K562 (cell line): ENCODE measurements around the gene WT1. TPM values are rescaled to one million over a fixed set of nuclear protein-coding genes. Genes with fewer than 3 reads are reported as not detected.
A peak's percentile ranks its signal among the peaks of the same experiment; 100 is the strongest.

Experiments used
- ATF3 ChIP-seq, 2 experiments: fragments of 450-650 bp in 1 of 2; sonication (generic) in 1 of 2; formaldehyde crosslinking in 1 of 2; IDR thresholded peaks in 1 of 2; conservative IDR thresholded peaks in 1 of 2; 2 replicates each; pipeline versions ENCODE4 v1.6.1 to v1.8.1; 2016 to 2023; ENCODE audit warnings: mild to moderate bottlenecking in 2 of 2, moderate library complexity in 2 of 2, inconsistent platforms in 1 of 2, missing genetic modification reagents in 1 of 2
- BHLHE40 ChIP-seq: IDR thresholded peaks from 2 replicates; pipeline ENCODE4 v1.6.1; 2011; ENCODE audit warnings: low read length, improper control_type of control experiment
- CBX8 ChIP-seq: fragments of 200-600 bp; sonication (generic); IDR thresholded peaks from 2 replicates; pipeline ENCODE4 v1.6.1; 2012; ENCODE audit warnings: borderline replicate concordance, mixed run types, low read depth, mild to moderate bottlenecking, moderate library complexity, mixed read lengths, low read length, control low read depth, inconsistent platforms; ENCODE audit not compliant: poor library complexity, severe bottlenecking; ENCODE audit errors: extremely low read depth
- DDX20 ChIP-seq: fragments of 450-650 bp; IDR thresholded peaks from 2 replicates; pipeline ENCODE4 v1.6.1; 2016; ENCODE audit warnings: missing genetic modification characterization, low read depth, mild to moderate bottlenecking, missing compliant biosample characterization, moderate library complexity
- ETV1 ChIP-seq: fragments of 450-650 bp; conservative IDR thresholded peaks from 2 replicates; pipeline ENCODE4 v1.6.1; 2016; ENCODE audit warnings: missing genetic modification characterization, control low read depth, low read depth, missing compliant biosample characterization
- GABPB1 ChIP-seq: sonication (generic); formaldehyde crosslinking; IDR thresholded peaks from 2 replicates; pipeline ENCODE4 v1.8.0; 2022; ENCODE audit warnings: mild to moderate bottlenecking, missing genetic modification reagents
- L3MBTL2 ChIP-seq: fragments of 450-650 bp; IDR thresholded peaks from 2 replicates; pipeline ENCODE4 v1.6.1; 2016; ENCODE audit warnings: mild to moderate bottlenecking, moderate library complexity
- MYNN ChIP-seq, 2 experiments: sonication (generic); formaldehyde crosslinking in 1 of 2; IDR thresholded peaks; 2 replicates each; pipeline versions ENCODE4 v1.5.0 to v1.6.1; 2016 to 2020; ENCODE audit warnings: antibody characterized with exemption in 1 of 2, missing genetic modification reagents in 1 of 2
- RAD21 ChIP-seq, 2 experiments: fragments of 250-450 bp in 1 of 2; fragments of 450-650 bp in 1 of 2; sonication (Bioruptor Pico) in 1 of 2; formaldehyde crosslinking in 1 of 2; IDR thresholded peaks in 1 of 2; conservative IDR thresholded peaks in 1 of 2; 2 replicates each; pipeline versions ENCODE4 v1.4.0 to v1.8.0; 2020 to 2022; ENCODE audit warnings: mild to moderate bottlenecking in 2 of 2, moderate library complexity in 1 of 2
- polyA plus RNA-seq, 8 experiments: library from polyadenylated mRNA; depleted of rRNA in 4 of 8; stranded (reverse) in 5 of 8; unstranded in 3 of 8; fragments of >200 nt; fragmentation: Nextera tagmentation in 2 of 8; fragmentation: Illumina TruSeq in 1 of 8; extraction: Ambion mirVana in 2 of 8; extraction: Trizol in 1 of 8; gene quantifications; 2 replicates each; pipeline versions ENCODE4 v1.2.1 to v1.2.3, GENCODE V29; 2011 to 2014; ENCODE audit warnings: inconsistent platforms in 1 of 8, missing spikeins in 1 of 8
- total RNA-seq, 7 experiments: library from RNA; depleted of rRNA in 6 of 7; stranded (reverse); fragments of >200 nt in 6 of 7; fragmentation: Illumina TruSeq in 2 of 7; extraction: Trizol in 2 of 7; gene quantifications; 2 replicates each; pipeline versions ENCODE4 v1.2.1 to v1.2.3, GENCODE V29; 2011 to 2021; ENCODE audit warnings: low replicate concordance in 1 of 7
- TF ChIP-seq, protein P1 (sequence below), 3 experiments: IDR thresholded peaks in 2 of 3; conservative IDR thresholded peaks in 1 of 3; 2 replicates each; pipeline ENCODE4 v1.5.1; 2011 to 2012; ENCODE audit warnings: low read length in 3 of 3, mild to moderate bottlenecking in 3 of 3, control low read depth in 2 of 3, improper control_type of control experiment in 1 of 3, inconsistent platforms in 1 of 3, low read depth in 1 of 3, mixed read lengths in 1 of 3, moderate library complexity in 1 of 3; ENCODE audit not compliant: insufficient read depth in 2 of 3
- TF ChIP-seq, protein P2 (sequence below), 2 experiments: fragments of 450-650 bp; formaldehyde crosslinking in 1 of 2; IDR thresholded peaks; 2 replicates each; pipeline versions ENCODE4 v1.4.0 to v1.6.1; 2014 to 2020; ENCODE audit warnings: mild to moderate bottlenecking in 2 of 2, borderline replicate concordance in 1 of 2, low read depth in 1 of 2
- TF ChIP-seq, protein P3 (sequence below): fragments of 450-650 bp; formaldehyde crosslinking; IDR thresholded peaks from 2 replicates; pipeline ENCODE4 v1.4.0; 2020; ENCODE audit warnings: mild to moderate bottlenecking, moderate library complexity

WT1 gene
- total and polyA plus RNA-seq, 9 of the 15 experiments (the other 6 are each of a cell fraction or from before 2014, with no cell fraction given) = 7.1 to 33.8 (median 19.4) TPM

DNA sequence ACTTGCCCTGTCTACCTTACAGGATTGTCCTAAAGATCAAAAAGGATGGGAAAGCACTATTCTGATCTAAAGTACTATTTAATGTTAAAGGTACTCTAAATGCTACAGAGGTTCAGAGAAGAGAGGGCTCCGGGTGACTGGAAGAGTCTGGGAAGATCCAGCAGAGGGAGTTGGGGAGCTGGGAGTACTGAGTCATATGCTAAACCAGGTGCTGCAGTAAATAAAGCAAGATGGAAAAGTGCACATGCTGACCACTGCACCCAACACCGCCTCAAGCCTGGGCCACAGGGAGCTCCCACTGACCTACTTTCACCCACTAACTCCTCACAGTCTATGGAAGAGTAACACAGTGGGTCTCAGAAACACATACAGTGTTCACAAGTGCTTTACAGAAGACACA lies 49.3 kb downstream of the WT1 start (continued):
- TF ChIP-seq, protein P1, sequence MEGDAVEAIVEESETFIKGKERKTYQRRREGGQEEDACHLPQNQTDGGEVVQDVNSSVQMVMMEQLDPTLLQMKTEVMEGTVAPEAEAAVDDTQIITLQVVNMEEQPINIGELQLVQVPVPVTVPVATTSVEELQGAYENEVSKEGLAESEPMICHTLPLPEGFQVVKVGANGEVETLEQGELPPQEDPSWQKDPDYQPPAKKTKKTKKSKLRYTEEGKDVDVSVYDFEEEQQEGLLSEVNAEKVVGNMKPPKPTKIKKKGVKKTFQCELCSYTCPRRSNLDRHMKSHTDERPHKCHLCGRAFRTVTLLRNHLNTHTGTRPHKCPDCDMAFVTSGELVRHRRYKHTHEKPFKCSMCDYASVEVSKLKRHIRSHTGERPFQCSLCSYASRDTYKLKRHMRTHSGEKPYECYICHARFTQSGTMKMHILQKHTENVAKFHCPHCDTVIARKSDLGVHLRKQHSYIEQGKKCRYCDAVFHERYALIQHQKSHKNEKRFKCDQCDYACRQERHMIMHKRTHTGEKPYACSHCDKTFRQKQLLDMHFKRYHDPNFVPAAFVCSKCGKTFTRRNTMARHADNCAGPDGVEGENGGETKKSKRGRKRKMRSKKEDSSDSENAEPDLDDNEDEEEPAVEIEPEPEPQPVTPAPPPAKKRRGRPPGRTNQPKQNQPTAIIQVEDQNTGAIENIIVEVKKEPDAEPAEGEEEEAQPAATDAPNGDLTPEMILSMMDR (IDR thresholded peaks at IDR 0.05 in 2 of 3, conservative IDR thresholded peaks at IDR 0.05 in 1 of 3; ENCODE audit: insufficient read depth in 2 of 3, low read depth in 1 of 3, low read length in 3 of 3) = peak; percentile 50 to 68 (median 67)
- TF ChIP-seq ETV1 (tag) (0 out of 2 replicates have a peak, but pooled peaks have one; percentile 6), L3MBTL2 (peak; percentile 18; the same call in 1 of the 2 replicates), BHLHE40 (peak; percentile 34; the same call in 1 of the 2 replicates), GABPB1 (CRISPR knock-in tag) (0 out of 2 replicates have a peak, but pooled peaks have one; percentile 3), CBX8 (no peak), DDX20 (no peak), RAD21 (CRISPR knock-in tag; conservative IDR thresholded peaks at IDR 0.05 in 1 of 2, IDR thresholded peaks at IDR 0.05 in 1 of 2) (peak; percentile 50 to 72), ATF3 (IDR thresholded peaks at IDR 0.05) (peak; percentile 45), ATF3 (CRISPR knock-in tag; conservative IDR thresholded peaks at IDR 0.05) (no peak), MYNN (IDR thresholded peaks at IDR 0.05) (no peak), MYNN (CRISPR knock-in tag; IDR thresholded peaks at IDR 0.05) (no peak)
- TF ChIP-seq, protein P2, sequence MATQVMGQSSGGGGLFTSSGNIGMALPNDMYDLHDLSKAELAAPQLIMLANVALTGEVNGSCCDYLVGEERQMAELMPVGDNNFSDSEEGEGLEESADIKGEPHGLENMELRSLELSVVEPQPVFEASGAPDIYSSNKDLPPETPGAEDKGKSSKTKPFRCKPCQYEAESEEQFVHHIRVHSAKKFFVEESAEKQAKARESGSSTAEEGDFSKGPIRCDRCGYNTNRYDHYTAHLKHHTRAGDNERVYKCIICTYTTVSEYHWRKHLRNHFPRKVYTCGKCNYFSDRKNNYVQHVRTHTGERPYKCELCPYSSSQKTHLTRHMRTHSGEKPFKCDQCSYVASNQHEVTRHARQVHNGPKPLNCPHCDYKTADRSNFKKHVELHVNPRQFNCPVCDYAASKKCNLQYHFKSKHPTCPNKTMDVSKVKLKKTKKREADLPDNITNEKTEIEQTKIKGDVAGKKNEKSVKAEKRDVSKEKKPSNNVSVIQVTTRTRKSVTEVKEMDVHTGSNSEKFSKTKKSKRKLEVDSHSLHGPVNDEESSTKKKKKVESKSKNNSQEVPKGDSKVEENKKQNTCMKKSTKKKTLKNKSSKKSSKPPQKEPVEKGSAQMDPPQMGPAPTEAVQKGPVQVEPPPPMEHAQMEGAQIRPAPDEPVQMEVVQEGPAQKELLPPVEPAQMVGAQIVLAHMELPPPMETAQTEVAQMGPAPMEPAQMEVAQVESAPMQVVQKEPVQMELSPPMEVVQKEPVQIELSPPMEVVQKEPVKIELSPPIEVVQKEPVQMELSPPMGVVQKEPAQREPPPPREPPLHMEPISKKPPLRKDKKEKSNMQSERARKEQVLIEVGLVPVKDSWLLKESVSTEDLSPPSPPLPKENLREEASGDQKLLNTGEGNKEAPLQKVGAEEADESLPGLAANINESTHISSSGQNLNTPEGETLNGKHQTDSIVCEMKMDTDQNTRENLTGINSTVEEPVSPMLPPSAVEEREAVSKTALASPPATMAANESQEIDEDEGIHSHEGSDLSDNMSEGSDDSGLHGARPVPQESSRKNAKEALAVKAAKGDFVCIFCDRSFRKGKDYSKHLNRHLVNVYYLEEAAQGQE (IDR thresholded peaks at IDR 0.05; ENCODE audit: borderline replicate concordance) = peak; percentile 62
- TF ChIP-seq, protein P2 (CRISPR knock-in tag; IDR thresholded peaks at IDR 0.05; ENCODE audit: low read depth) = no peak
- TF ChIP-seq, protein P3, sequence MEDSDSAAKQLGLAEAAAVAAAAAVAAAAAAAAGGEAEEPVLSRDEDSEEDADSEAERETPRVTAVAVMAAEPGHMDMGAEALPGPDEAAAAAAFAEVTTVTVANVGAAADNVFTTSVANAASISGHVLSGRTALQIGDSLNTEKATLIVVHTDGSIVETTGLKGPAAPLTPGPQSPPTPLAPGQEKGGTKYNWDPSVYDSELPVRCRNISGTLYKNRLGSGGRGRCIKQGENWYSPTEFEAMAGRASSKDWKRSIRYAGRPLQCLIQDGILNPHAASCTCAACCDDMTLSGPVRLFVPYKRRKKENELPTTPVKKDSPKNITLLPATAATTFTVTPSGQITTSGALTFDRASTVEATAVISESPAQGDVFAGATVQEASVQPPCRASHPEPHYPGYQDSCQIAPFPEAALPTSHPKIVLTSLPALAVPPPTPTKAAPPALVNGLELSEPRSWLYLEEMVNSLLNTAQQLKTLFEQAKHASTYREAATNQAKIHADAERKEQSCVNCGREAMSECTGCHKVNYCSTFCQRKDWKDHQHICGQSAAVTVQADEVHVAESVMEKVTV (CRISPR knock-in tag) = peak; percentile 18; the same call in 1 of the 2 replicates
